GM18498 (cell line): Measurements from ENCODE around the gene PUM1.

Experiments used
- ATAC-seq: cut with Tn5 transposase; IDR thresholded peaks from one replicate; pipeline ENCODE4 v1.9.1; 2021; ENCODE audit warnings: mild to moderate bottlenecking, moderate library complexity; ENCODE audit not compliant: unreplicated experiment

PUM1 gene

DNA sequence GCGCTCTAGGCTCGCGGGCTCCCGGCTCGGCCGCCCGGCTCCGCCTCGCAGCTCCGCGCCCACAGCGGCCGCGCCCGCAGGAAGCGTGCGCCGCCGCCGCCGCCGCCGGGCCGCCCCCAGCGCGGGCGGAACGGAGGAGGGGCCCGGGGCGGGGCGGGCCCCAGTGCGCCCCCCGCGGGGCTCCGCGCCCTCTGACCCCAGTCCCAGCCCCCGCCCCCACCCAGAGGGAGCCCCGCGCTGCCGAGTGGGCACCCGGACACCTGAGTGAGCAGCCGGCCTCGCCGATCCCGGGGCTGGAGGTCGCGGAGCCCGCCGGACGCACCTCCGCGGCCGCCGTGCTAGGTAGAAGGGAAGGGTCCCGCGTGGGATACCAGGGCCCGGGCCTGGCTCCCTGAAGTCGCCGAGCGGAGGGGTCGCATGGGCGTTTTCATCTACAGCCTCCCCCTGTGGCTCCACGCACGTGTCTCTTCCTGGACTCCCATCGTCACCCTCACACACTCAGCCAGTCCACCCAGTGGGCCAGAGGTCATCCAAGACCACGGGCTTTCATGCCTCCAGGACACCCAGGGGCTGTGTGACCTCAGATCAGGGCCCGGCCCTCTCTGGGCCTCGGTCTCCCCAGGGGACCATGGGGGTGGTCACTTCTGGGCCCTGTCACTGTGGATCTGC is 156.7 kb downstream of the PUM1 start, which contains the start of gene SDC3:
Gene SDC3 (minus strand): TSS at position 63 of the 669 bp plus-strand sequence. CDS start 172 bp downstream, outside the sequence.
- ATAC-seq = no peak

DNA sequence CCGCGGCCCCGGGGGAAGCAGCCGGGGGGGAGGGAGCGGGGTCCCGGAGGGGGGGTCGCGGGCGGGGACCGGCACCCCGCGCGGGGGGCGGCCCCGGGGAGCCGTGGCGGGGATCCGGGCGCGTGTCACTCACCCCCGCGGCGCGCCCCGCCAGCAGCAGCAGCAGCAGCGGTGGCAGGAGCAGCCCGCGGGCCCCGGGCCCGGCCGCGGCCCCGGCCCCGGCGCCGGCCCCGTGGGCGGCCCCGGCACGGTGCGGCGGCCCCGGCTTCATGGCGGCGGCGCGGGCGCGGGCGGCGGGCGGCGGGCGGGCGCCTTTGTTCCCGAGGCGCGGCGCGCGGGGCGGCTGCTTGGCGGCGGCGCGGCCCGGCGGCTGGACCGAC is 157.2 kb downstream of the PUM1 start:
- ATAC-seq = no peak

DNA sequence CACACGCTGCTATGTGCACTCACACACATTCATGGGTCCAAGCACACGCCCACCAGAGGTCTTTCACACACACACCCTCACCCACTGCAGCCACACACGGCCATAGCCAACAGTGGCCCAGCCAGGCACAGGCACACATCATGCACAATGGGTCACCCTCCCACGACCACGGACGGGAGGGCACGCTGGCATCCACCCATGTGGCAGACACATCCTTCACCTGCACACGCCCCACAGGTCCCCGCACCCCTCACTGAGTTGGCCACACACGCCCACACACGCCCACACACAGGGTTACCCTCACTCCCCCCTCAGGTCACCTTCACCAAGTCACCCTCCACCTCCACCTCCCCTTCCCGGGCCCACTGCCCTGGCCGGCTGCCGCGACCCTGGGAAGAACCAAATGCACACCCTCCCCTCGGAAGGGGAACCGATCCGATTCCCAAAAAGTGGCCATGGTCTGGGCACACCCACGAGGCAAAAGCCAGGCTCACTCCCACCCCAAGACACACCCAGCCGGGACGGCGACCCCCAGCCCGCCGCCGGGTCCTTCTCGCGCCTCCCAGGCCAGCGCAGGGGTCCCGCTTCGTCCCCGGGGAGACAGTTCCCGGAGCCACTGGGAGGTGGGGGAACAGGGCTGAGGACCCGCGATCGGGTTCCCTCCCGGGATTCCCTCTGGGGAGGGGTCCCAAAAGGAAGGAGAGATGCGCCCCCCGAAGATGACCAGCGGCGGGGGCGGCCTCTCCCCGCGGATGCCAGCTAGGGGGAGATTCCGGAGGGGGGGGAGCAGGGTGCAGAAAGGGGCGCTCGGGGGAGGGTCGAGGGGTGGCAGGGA is 157.8 kb downstream of the PUM1 start:
- ATAC-seq = no peak

DNA sequence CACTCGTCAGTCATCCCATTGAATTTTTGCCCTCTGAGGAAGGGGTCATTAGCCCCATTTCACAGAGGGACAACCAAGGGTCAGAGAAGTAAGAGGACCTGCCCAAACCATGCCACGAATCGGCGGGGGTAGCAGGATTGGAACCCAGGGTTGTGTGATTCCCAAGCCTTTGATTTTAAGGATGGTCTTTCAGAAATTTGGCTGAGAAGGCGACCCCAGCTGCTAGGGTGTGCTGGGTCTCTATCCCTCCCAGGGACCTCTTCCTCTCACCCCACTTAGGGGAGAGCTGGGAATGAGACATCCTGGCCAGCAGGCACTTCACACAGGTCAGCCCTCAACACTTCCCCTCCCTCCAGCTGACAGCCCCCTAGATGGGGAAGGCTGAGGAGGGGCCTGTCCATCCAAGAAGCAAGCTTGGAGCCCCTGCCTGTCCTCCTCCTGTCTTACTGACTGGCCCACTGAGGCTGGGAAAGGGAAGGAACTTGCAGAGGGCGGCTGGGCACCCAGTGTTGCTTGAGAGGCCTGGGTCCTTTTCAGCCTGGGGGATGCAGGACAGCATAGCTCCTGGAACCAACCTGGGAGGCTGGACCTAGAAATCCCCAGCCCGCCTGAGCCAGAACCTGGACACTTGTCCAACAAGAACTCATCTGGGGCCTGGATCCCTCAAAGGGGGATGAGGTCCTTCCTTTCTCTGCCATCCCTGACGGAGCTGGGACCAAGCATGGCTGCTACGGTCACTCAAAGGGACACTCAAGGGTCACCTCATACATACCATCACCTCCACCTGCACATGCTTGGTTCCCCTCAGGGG is 158.7 kb downstream of the PUM1 start:
- ATAC-seq = no peak

DNA sequence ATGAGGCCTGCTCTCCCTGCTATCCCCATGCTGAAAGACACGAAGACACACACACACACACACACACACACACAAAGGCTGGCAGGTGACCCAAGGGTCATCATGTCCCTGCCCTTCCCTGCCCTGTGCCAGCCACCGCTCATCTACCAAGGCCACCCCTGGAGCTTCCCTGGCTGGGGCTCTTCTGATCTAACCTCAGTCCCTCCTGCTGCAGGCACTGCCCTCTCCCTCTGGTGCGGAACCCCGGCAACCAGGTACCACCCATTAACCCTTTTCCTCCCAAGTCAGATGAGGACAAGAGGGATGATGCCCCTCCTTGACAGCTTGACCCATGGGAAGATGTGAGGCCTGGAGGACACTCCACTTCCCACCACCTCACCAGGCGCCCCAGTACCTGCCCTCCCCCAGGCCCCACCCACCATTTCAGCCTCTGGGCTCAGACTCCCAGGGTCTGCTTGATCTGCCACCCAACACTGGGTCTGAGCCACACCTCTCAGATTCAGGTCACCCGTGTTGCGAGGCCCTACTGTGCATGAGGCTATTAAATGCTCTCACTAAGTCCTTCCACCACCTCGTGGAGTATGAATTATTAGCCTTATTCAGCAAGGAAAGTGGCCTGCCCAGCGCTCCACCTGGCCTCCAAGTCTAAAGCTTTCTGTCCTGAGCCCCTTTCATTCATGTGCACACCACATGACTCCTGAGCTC is 159.4 kb downstream of the PUM1 start:
- ATAC-seq = no peak

DNA sequence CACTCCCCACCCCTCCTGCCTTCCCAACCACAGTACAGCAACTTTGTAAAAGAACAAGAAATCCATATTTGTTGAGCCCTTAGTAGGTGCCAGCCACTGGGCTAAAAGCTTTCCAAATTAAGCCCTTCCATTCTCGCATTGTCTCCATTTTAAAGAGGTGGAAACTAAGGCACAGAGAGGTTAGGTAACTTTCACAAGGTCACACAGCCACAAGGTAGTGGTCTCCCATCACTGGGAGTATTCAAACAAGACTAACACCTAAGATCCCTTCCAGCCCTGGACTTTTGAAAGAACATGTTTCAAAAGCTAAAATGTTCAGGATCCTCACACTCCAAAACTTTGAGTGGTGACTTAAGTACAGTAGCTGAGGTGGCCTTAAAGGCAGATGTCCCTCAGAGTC is 160.1 kb downstream of the PUM1 start:
- no peak for ATAC-seq

DNA sequence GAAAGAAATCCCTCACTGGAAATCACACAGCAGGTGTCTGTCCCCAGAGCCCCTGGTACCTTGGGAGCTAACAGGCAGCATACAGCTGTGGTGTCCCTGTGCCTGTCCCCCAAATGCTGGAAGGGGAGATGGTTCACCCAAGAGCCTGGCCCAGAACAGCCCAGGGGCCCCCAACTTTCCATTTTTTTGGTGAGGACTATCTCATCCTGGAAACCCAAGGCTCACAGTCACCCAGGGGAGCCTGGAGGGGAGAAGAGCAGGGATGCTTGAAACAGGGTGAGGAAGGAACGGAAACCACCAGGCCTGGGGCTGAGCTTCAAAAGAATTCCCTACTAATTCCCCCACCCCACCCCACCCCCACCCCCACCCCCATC is 160.6 kb downstream of the PUM1 start:
- ATAC-seq = no peak

DNA sequence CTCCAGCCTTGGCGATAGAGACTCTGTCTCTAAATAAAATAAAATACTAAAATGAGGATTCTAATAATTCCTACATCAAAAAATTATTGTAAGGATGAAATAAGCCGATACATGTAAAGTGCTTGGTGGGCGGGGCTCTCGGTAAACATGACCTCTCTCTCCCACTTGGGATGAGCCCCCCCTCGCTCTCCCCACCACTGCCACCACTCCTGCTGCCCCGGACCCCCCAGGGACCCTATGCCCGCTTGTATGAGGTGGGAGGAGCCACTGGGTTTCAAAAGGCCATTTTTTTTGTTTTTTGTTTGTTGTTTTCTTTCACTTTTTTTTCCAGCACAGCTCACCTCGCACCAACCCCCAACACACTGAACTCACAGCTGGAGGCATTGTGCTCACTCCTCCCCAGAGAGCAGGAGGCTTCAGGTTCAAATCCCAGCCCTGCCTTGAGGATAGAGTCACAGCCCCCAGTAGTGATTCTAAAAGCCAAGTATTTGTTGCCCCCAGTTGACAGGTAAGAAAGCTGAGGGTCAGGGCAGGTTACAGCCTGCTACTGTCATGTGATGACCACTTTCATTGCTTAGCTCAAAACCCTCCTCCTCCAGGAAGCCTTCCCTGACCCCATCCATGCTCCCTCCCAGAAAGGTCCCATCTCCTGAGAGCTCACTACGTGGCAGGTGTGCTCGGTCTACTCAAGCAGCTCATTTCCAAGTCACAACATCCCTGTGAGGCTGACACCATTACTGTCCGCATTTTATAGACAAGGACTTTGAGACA is 161.1 kb downstream of the PUM1 start:
- ATAC-seq = no peak

DNA sequence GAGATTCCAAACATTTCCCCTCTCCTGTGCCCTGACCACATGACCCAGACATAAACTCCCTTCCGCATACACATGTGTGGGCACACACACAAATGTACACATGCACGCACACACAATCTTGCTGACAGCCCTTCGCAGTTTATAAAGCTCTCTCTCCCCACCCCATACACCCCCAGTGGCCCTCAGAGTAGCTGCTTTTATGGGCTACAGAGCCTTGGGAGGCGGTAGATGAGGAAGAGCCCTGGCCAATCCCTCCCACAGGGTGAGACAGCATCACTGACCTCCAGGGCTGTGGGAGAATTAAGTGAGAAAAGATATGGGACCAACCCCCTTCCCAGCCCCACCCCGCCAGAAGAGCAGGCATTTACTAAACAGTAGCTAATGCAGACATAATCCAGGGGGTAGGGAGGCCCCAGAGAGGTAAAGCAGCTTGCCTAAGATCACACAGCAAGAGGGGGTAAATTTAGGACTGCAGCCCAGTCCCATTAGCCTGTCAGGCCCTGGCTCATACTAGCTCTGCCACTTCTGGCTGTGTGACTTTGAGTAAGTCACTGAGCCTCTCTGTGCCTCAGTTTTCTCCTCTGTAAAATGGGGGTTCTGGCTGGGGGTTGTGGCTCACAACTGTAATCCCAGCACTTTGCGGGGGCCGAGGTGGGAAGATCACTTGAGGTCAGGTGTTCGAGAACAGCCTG is 162.0 kb downstream of the PUM1 start:
- ATAC-seq = no peak

DNA sequence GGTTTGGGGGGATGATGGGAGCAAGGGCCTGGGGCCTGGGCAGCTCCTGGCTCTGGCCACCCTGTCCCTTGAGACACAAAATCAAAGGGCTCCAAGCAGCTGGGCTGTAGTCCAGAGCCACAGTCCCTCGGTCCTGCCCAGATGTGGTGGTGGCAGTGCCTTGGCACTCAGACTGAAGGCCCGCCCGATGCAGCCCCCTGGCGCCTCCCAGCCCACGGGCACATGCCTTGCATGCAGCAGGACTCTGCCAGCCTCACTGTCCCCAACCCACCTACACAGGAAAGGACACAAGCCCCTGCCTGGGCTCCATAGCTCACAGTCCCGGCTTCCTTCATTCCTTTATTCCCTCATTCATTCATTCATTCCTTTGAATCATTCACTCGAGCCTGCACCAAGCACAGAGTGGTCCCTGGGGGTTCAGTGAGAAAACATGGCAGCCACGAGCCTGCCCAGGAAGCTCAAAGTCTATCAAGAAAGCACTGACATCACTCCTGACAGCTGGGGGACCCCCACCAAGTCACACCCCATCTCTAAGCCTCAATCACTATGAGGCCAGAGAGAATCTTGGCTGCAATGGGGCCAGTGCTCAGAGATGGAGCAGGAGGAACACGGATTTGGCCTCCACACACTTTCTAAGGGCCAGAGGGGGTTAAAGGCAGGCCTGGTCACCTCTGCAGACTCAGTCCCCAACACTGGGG is 162.8 kb downstream of the PUM1 start:
- ATAC-seq = no peak

DNA sequence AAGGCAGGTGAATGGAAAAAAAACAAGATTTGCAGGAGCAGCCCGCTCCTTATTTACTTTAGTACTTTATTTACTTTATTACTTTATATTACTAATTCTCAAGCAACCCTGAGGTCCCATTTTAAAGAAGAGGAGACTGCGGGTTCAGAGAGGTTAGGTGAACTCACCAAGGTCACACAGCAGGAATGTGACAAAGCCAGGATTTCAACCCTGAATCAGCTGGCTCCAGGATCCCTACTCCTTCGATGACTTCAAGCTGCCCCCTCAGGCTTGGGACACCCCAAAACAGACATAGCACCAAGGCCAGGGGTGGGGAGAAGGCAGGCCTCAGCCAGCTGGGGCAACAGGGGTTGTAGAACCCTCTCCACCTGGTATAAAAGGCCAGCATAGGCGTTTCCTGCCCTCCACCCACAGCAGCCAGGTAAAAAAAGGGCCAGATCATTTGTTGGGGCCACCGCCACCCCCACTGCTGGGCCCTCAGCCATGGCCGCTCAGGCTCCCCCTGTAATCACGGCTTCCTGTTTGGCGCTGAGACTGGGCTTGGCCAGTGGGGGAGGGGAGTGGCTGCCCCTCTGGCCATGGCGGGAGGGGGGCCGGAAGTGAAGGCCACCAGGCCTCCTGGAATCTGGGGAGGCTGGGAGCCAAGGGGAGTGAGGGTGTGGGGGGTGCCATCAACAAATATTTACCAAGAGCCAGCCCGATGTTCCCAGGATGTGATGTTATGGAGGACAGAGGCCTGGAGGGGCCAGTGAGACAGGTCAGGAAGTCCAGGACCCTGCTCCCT is 163.5 kb downstream of the PUM1 start:
- no peak for ATAC-seq

DNA sequence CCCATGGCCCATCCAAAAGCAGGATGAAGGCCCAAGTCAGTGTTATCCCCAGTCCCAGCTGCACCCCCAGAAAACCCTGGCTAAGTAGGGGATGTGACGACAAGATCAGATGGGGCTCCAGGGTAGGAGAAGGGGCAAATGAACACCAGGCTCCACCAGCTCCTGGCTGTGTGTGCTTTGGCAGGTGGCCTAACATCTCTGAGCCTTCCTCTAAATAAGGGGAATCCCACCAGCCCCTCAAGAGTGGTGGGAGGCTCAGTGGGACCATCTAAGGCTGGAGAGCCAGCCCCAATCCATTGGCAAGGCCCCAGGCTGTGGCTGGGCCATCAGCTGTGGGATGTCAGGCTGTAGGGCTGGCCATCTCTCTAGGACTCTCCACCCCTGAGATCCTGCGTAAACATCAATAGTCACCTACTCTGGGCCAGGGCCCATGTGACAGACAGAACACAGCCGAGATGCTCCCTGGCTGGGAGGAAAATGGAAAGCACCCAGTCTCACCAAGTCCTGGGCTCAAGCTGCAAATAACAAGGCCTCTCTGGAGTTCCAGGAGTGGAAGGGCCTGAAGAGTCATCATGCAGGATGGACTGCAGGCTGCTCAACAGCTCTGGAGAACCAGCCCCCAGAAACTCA is 164.5 kb downstream of the PUM1 start:
- ATAC-seq = no peak

DNA sequence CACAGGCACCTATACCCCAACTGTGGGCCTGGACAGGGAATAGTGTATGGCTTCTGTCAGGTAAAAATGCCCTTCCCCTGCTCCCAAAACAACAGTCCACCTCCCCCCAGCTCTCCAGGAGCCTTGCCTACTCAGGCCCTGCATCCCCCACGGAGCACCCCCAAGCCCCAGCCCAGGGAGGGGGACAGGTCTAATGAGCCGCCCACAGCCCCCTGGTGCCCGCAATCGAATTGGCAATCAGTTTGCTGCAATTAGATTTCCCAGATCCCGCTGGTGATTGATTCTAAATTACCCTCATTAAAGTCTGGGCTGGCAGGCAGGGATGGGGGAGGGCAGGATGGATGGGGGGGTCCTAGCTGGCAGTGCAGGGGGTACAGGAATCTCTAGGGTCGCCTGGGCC is 165.0 kb downstream of the PUM1 start:
- no peak for ATAC-seq

DNA sequence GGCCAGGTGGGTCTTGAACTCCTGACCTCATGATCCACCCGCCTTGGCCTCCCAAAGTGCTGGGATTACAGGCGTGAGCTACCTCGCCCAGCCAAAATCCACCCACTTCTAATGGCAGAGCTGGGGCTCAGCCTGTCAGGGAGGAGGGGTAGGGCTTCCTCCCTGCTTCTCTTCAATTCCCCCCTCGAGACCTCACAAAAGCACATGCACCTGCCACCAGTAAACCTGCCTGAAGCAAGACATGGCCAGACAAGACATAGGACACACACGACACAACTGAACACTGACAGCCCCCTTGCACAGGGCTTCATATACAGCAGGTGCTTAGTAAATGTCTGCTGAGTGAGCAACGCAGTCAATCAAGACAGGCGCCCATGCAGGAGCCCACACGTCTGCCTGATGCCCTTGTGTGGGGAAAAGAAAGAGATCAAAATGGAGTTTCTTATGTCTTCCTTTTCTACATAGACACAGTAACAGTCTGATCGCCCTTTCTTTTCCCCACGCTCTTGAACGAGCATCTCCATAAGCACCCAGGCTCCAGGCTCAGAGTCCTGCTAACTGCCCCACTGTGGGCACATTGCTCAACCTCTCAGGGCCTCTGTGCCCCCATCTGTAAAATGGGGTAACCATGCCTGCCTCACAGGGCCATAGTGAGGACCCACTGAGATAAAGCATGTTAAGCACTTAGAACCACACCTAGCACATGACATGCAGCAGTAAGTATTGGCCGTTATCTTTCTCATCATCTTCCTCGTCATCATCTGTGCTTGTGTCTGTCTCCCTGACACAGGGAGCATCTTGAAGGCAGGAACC is 165.7 kb downstream of the PUM1 start:
- no peak for ATAC-seq

DNA sequence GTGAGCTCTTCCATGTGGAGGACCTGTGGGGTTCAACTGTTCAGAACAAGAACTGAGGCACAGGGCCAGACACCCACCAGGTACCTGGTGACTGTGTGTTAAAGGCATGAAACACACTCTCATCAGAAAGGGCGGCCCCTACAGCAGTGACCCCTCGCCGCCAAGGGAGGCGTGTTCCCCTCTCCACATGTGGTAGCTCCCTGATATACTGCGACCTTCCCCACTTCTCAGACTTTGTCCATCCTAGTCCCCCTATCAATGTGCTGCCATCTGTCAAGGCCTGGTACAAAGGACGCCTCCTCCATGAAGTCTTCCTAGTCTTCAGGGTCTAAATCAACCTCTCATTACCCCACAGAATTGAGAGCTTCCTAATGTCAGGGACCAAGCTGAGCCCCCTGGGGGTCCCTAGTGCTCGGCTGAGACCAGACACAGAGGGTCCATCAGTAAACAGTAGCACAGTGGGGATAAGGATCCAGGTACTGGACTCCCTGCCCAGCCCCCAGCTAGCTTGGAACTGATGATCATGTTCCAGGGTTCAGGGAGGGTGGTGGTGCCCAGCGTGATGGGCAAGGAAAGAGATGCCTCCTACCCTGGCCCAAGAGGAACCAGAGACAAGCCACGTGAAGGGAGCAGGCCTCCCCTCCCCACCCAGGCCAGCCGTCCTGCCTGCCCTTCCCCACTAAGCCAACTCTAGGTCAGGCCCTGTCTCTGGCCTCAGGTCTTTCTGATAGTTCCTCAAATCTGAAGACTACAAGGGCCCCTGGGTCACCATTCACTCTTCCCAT is 167.3 kb downstream of the PUM1 start:
- ATAC-seq = no peak

DNA sequence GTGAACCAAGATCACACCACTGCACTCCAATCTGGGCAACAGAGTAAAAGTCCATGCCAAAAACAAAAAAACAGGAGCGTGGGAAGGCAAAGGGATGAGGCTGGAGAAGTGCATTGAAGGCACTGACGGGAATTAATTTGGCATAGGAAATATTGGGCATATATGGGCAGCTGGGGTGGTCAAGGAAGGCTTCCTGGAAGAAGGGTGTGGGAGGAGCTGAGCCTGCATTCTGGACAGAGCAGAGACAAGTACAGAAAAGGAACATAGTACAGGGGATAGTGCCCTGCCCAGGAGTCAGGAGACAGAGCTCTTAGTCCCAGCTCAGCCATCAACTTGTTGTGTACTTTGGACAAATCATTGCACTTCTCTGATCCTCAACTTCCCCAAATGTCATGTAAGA is 168.6 kb downstream of the PUM1 start:
- no peak for ATAC-seq
